Vein endothelial cell (primary cell): ENCODE measurements around the gene PHF12. TPM values are rescaled to one million over a fixed set of nuclear protein-coding genes. Genes with fewer than 3 reads are reported as not detected.

ENCODE experiments used
- total RNA-seq: library from RNA; depleted of rRNA; stranded (reverse); fragments of >200 nt; gene quantifications from 2 replicates; pipeline ENCODE4 v1.2.3, GENCODE V29; 2012

Gene PHF12
- 27.4 and 34.3 TPM in 2 replicates for total RNA-seq

DNA sequence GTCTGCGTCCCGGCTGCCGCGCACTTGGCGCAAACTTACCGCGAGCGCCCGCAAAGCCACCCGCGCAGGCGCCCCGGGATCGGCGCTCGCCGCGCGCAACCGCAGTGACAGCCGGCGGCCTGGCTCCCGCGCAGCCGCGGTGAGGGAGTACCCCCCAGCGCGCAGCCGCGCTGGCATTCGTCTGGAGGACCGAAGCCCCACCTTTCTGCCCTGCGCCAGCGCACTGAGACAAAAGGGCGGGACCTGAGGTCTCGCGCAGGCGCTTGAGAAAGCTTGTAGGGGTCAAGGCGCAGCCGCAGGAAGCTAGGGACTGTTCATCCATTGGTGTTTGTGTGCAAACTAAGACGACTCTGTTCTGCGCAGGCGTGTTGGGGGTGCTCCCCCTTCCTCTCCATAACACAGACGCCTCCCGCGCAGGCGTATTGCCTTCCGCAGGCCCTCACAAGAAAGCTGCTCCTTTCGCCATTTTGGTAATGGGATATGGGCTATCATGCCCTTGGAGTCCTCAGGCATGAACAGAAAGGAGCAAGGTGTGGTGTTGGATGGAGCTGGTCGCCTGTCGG is at the start of gene PHF12:
PHF12 (minus strand) TSS at position 91 of the 563 bp plus-strand sequence. CDS start 558 bp downstream, outside the sequence.

DNA sequence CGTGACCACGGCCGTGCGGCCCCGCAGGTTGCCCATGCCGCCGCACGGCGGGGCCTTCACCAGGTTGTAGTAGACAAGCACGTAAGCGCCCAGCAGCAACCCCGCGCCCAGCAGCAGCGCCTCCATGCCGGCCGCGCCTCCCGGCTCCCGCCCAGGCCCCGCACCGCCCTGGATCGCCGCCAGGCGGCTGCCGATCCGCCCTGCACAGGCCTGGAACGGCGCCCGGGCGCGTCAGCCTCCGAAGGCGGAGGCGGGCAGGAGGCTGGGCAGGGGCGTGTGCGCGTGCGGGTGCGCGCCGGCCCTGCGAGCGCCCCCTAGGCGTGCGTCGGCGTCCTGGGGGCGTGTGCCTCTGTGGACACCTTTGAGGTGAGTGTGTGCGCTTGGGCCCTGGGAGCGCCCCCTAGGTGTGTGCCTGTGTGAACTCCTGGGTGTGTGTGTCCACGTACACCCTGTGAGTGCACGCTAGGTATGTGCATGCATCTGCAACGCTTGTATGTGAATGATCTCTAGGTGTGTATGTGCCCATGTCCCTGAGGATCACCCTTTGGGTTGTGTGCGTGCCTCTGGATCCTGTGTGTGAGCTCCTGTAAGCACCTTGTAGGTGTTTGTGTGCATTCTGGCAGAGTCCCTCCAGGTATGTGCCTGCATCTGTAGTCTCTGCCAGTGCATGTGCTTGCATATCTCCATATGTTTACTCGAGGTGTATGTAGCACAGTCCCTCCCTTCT is 48.3 kb downstream of the PHF12 start, which contains the start of gene DHRS13:
DHRS13 (minus strand) TSS at position 261 of the 727 bp plus-strand sequence; CDS start at position 126, 135 bp downstream.

DNA sequence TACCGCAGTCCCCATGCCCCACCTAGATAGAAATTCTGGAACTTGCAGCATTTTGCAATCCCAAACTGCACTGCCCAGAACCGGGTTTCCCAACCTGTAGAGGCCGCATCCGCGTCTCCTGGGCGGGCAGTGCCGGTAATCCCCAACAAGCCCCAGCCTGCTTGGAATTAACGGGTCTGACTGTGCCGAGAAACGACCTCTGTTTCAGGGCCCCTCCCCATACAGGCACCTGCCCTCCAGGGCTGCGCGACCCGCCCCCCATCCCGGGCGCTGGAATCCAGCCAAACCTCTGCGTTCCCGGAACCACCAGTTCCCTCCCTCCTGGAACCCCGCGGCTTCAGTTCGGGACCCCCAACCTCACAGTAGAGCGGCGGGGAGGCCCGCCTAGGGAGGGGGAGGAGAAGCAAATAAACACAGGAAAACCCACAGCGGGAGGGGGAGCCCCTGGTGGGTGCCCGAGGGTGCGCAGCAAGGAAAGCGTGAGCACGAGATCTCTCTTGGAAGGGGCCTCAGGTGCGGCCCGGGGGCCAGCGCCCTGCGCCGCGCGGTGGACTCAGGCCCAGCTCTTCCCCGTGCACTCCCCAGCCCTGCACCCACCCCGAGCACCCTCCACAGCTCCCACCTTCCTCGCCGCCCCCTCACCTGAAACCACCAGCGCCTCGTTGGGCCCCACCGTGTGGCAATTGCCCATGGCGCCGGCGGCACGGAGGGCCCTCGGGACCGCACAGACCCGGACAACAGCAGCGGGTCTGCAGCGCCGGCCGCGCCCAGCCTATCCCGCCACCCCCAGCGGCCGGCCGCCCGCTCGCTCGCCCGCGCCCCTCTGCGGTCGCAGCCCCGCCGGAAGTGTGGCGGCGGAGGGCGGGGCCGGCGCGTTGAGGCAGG is 54.2 kb downstream of the PHF12 start, which contains the start of gene FLOT2:
FLOT2 (minus strand) TSS at position 850 of the 885 bp plus-strand sequence; CDS start at position 691, 159 bp downstream.

Other genes starting within 250 kb of the PHF12 start
- 0.86 and 1.3 TPM in 2 replicates for gene PROCA1, start 239.6 kb downstream of the PHF12 start, total RNA-seq
- gene RAB34, start 233.7 kb downstream of the PHF12 start, total RNA-seq: 25.3 and 42.1 TPM in 2 replicates
- 509 and 527 TPM in 2 replicates for gene RPL23A, start 231.5 kb downstream of the PHF12 start, total RNA-seq
- 1.8 and 2.3 TPM in 2 replicates for gene TLCD1, start 225.3 kb downstream of the PHF12 start, total RNA-seq
- gene NEK8, start 222.7 kb downstream of the PHF12 start, total RNA-seq: 1.5 and 2.0 TPM in 2 replicates
- gene TRAF4, start 207.5 kb downstream of the PHF12 start, total RNA-seq: 49.8 and 64.0 TPM in 2 replicates
- 17.3 and 17.7 TPM in 2 replicates for gene FAM222B, start 108.7 kb downstream of the PHF12 start, total RNA-seq
- 45.0 and 47.4 TPM in 2 replicates for gene ERAL1, start 96.5 kb downstream of the PHF12 start, total RNA-seq
- gene FLOT2, start 53.8 kb downstream of the PHF12 start, total RNA-seq: 92.9 and 102 TPM in 2 replicates
- 4.8 and 5.9 TPM in 2 replicates for gene DHRS13, start 48.4 kb downstream of the PHF12 start, total RNA-seq
- gene SEZ6, start 54.5 kb upstream of the PHF12 start, total RNA-seq: not detected in 2 replicates
- 2.8 and 3.3 TPM in 2 replicates for gene PIPOX, start 91.6 kb upstream of the PHF12 start, total RNA-seq
- gene MYO18A, start 228.9 kb upstream of the PHF12 start, total RNA-seq: 14.7 and 19.9 TPM in 2 replicates